ENCODE measurements around the gene CTCFL. TPM values are rescaled to one million over a fixed set of nuclear protein-coding genes. Genes with fewer than 3 reads are reported as not detected.

CTCFL gene
- total and polyA plus RNA-seq, 4 donors, result not detected

GRCh38 chr20:57543754-57544153 lies 18.8 kb upstream of the CTCFL start:
- 73 to 75% methylated on average over 2 of the region's 2 CpGs for WGBS, 2 donors
- Histone ChIP-seq H3K4me3 (ENCODE audit: low read length in 2 of 2) (no peak overlapping the region), H3K4me1 (ENCODE audit: control insufficient read depth in 1 of 2, insufficient read depth in 2 of 2, low read length in 2 of 2) (no peaks in the 10 kb centered on the region), H3K36me3 (ENCODE audit: control insufficient read depth in 1 of 2, insufficient read depth in 2 of 2, low read length in 1 of 2) (no peaks in the 10 kb centered on the region), H3K27me3 (ENCODE audit: control insufficient read depth in 1 of 2, insufficient read depth in 2 of 2, low read length in 1 of 2) (no peaks in the 10 kb centered on the region), H3K9me3 (ENCODE audit: control insufficient read depth, low read length) (peaks cover 1% of the 10 kb centered on the region), H3K27ac (ENCODE audit: low read depth in 1 of 2, low read length in 2 of 2) (no peak overlapping the region)
- intact Hi-C loops (cut with DNase I), result no loop called here
- no peak for ATAC-seq (ENCODE audit: low FRiP score)
- DNase-seq, result no peak

GRCh38 chr20:57540890-57541580 lies 16.1 kb upstream of the CTCFL start:
- intact Hi-C loops (cut with DNase I), result no loop called here
- ATAC-seq (ENCODE audit: low FRiP score), result no peak
- WGBS, 2 donors, result 62 to 67% methylated on average over 17 of the region's 17 CpGs
- H3K27me3 ChIP-seq (ENCODE audit: control insufficient read depth in 1 of 2, insufficient read depth in 2 of 2, low read length in 1 of 2), result no peaks in the 10 kb centered on the region
- H3K27ac ChIP-seq (ENCODE audit: low read depth in 1 of 2, low read length in 2 of 2), result no peak overlapping the region
- no peaks in the 10 kb centered on the region for H3K4me1 ChIP-seq (ENCODE audit: control insufficient read depth in 1 of 2, insufficient read depth in 2 of 2, low read length in 2 of 2)
- H3K9me3 ChIP-seq (ENCODE audit: control insufficient read depth, low read length), result peaks cover 6% of the 10 kb centered on the region
- H3K4me3 ChIP-seq (ENCODE audit: low read length in 2 of 2), result no peak overlapping the region
- DNase-seq, result peak in 1 of 2 donors; percentile 34
- no peaks in the 10 kb centered on the region for H3K36me3 ChIP-seq (ENCODE audit: control insufficient read depth in 1 of 2, insufficient read depth in 2 of 2, low read length in 1 of 2)

GRCh38 chr20:57539889-57540288 lies 14.9 kb upstream of the CTCFL start:
- Histone ChIP-seq H3K9me3 (ENCODE audit: control insufficient read depth, low read length) (peaks cover 7% of the 10 kb centered on the region), H3K36me3 (ENCODE audit: control insufficient read depth in 1 of 2, insufficient read depth in 2 of 2, low read length in 1 of 2) (no peaks in the 10 kb centered on the region), H3K4me1 (ENCODE audit: control insufficient read depth in 1 of 2, insufficient read depth in 2 of 2, low read length in 2 of 2) (no peaks in the 10 kb centered on the region), H3K27me3 (ENCODE audit: control insufficient read depth in 1 of 2, insufficient read depth in 2 of 2, low read length in 1 of 2) (no peaks in the 10 kb centered on the region), H3K27ac (ENCODE audit: low read depth in 1 of 2, low read length in 2 of 2) (no peak overlapping the region), H3K4me3 (ENCODE audit: low read length in 2 of 2) (no peak overlapping the region)
- ATAC-seq (ENCODE audit: low FRiP score), result no peak
- 76 to 77% methylated on average over 12 of the region's 12 CpGs for WGBS, 2 donors
- intact Hi-C loops (cut with DNase I), result no loop called here
- peak in 1 of 2 donors; percentile 57 for DNase-seq

GRCh38 chr20:57537822-57538221 lies 12.9 kb upstream of the CTCFL start:
- ATAC-seq (ENCODE audit: low FRiP score) (no peak), DNase-seq (no peak)
- Histone ChIP-seq H3K27ac (ENCODE audit: low read depth in 1 of 2, low read length in 2 of 2) (no peak overlapping the region), H3K9me3 (ENCODE audit: control insufficient read depth, low read length) (peaks cover 7% of the 10 kb centered on the region), H3K36me3 (ENCODE audit: control insufficient read depth in 1 of 2, insufficient read depth in 2 of 2, low read length in 1 of 2) (no peaks in the 10 kb centered on the region), H3K4me1 (ENCODE audit: control insufficient read depth in 1 of 2, insufficient read depth in 2 of 2, low read length in 2 of 2) (no peaks in the 10 kb centered on the region), H3K4me3 (ENCODE audit: low read length in 2 of 2) (no peak overlapping the region), H3K27me3 (ENCODE audit: control insufficient read depth in 1 of 2, insufficient read depth in 2 of 2, low read length in 1 of 2) (no peaks in the 10 kb centered on the region)
- 83 to 89% methylated on average over 2 of the region's 2 CpGs for WGBS, 2 donors
- intact Hi-C loops (cut with DNase I), result no loop called here

GRCh38 chr20:57536771-57537724 lies 12.1 kb upstream of the CTCFL start:
- intact Hi-C loops (cut with DNase I), result no loop called here
- ATAC-seq (ENCODE audit: low FRiP score) (no peak), DNase-seq (no peak)
- H3K36me3 ChIP-seq (ENCODE audit: control insufficient read depth in 1 of 2, insufficient read depth in 2 of 2, low read length in 1 of 2), result no peaks in the 10 kb centered on the region
- no peaks in the 10 kb centered on the region for H3K4me1 ChIP-seq (ENCODE audit: control insufficient read depth in 1 of 2, insufficient read depth in 2 of 2, low read length in 2 of 2)
- 63 to 67% methylated on average over 4 of the region's 4 CpGs for WGBS, 2 donors
- no peaks in the 10 kb centered on the region for H3K27me3 ChIP-seq (ENCODE audit: control insufficient read depth in 1 of 2, insufficient read depth in 2 of 2, low read length in 1 of 2)
- H3K27ac ChIP-seq (ENCODE audit: low read depth in 1 of 2, low read length in 2 of 2), result no peak overlapping the region
- no peak overlapping the region for H3K4me3 ChIP-seq (ENCODE audit: low read length in 2 of 2)
- peaks cover 7% of the 10 kb centered on the region for H3K9me3 ChIP-seq (ENCODE audit: control insufficient read depth, low read length)

- Histone ChIP-seq H3K36me3 (ENCODE audit: control insufficient read depth in 1 of 2, insufficient read depth in 2 of 2, low read length in 1 of 2) (no peaks in the 10 kb centered on the region), H3K4me1 (ENCODE audit: control insufficient read depth in 1 of 2, insufficient read depth in 2 of 2, low read length in 2 of 2) (no peaks in the 10 kb centered on the region), H3K27me3 (ENCODE audit: control insufficient read depth in 1 of 2, insufficient read depth in 2 of 2, low read length in 1 of 2) (no peaks in the 10 kb centered on the region), H3K27ac (ENCODE audit: low read depth in 1 of 2, low read length in 2 of 2) (no peak overlapping the region), H3K9me3 (ENCODE audit: control insufficient read depth, low read length) (peaks cover 7% of the 10 kb centered on the region), H3K4me3 (ENCODE audit: low read length in 2 of 2) (no peak overlapping the region)
- DNase-seq (no peak), ATAC-seq (ENCODE audit: low FRiP score) (no peak)
- intact Hi-C loops (cut with DNase I), result no loop called here
- WGBS, 2 donors, result 58 to 68% methylated on average over 3 of the region's 3 CpGs
Observed at GRCh38 chr20:57536120-57536708, 11.3 kb upstream of the CTCFL start.

GRCh38 chr20:57535297-57535696 lies 10.4 kb upstream of the CTCFL start:
- ATAC-seq (ENCODE audit: low FRiP score) (no peak), DNase-seq (peak in 1 of 2 donors; percentile 61)
- Histone ChIP-seq H3K4me3 (ENCODE audit: low read length in 2 of 2) (no peak overlapping the region), H3K36me3 (ENCODE audit: control insufficient read depth in 1 of 2, insufficient read depth in 2 of 2, low read length in 1 of 2) (no peaks in the 10 kb centered on the region), H3K9me3 (ENCODE audit: control insufficient read depth, low read length) (peaks cover 7% of the 10 kb centered on the region), H3K27ac (ENCODE audit: low read depth in 1 of 2, low read length in 2 of 2) (no peak overlapping the region), H3K4me1 (ENCODE audit: control insufficient read depth in 1 of 2, insufficient read depth in 2 of 2, low read length in 2 of 2) (no peaks in the 10 kb centered on the region), H3K27me3 (ENCODE audit: control insufficient read depth in 1 of 2, insufficient read depth in 2 of 2, low read length in 1 of 2) (no peaks in the 10 kb centered on the region)
- 78 to 83% methylated on average over 5 of the region's 5 CpGs for WGBS, 2 donors
- intact Hi-C loops (cut with DNase I), result no loop called here

- Histone ChIP-seq H3K27ac (ENCODE audit: low read depth in 1 of 2, low read length in 2 of 2) (no peak overlapping the region), H3K27me3 (ENCODE audit: control insufficient read depth in 1 of 2, insufficient read depth in 2 of 2, low read length in 1 of 2) (no peaks in the 10 kb centered on the region), H3K4me3 (ENCODE audit: low read length in 2 of 2) (no peak overlapping the region), H3K9me3 (ENCODE audit: control insufficient read depth, low read length) (peaks cover 3% of the 10 kb centered on the region), H3K4me1 (ENCODE audit: control insufficient read depth in 1 of 2, insufficient read depth in 2 of 2, low read length in 2 of 2) (no peaks in the 10 kb centered on the region), H3K36me3 (ENCODE audit: control insufficient read depth in 1 of 2, insufficient read depth in 2 of 2, low read length in 1 of 2) (no peaks in the 10 kb centered on the region)
- DNase-seq, result no peak
- intact Hi-C loops (cut with DNase I), result no loop called here
- ATAC-seq (ENCODE audit: low FRiP score), result no peak
- WGBS, 2 donors, result 77 to 85% methylated on average over 2 of the region's 2 CpGs
Observed at GRCh38 chr20:57532104-57532503, 7.2 kb upstream of the CTCFL start.
